ENCODE measurements around the gene CFAP70.

Gene CFAP70

GRCh38 chr10:73234695-73235094 lies 124.0 kb downstream of the CFAP70 start:
- TF ChIP-seq CTCF (IDR thresholded peaks at IDR 0.05), result no peak

GRCh38 chr10:73233883-73234282 lies 124.8 kb downstream of the CFAP70 start:
- TF ChIP-seq CTCF (IDR thresholded peaks at IDR 0.05), result no peak

- TF ChIP-seq CTCF (IDR thresholded peaks at IDR 0.05), result no peak
These were observed 125.8 kb downstream of the CFAP70 start for GRCh38 chr10:73232887-73233286.

GRCh38 chr10:73229567-73229966 lies 129.1 kb downstream of the CFAP70 start:
- TF ChIP-seq CTCF (IDR thresholded peaks at IDR 0.05), result no peak

GRCh38 chr10:73228247-73228646 lies 130.4 kb downstream of the CFAP70 start:
- TF ChIP-seq CTCF (IDR thresholded peaks at IDR 0.05), result no peak

- TF ChIP-seq CTCF (IDR thresholded peaks at IDR 0.05), result no peak
These were observed 132.0 kb downstream of the CFAP70 start for GRCh38 chr10:73226663-73227062.

GRCh38 chr10:73225518-73225917 lies 133.1 kb downstream of the CFAP70 start:
- no peak for TF ChIP-seq CTCF (IDR thresholded peaks at IDR 0.05)

- TF ChIP-seq CTCF (IDR thresholded peaks at IDR 0.05), result no peak
These were observed 137.7 kb downstream of the CFAP70 start for GRCh38 chr10:73220989-73221388.

All from LNCAP (cell line).